ENCODE results near the gene OR8J3.

DNA sequence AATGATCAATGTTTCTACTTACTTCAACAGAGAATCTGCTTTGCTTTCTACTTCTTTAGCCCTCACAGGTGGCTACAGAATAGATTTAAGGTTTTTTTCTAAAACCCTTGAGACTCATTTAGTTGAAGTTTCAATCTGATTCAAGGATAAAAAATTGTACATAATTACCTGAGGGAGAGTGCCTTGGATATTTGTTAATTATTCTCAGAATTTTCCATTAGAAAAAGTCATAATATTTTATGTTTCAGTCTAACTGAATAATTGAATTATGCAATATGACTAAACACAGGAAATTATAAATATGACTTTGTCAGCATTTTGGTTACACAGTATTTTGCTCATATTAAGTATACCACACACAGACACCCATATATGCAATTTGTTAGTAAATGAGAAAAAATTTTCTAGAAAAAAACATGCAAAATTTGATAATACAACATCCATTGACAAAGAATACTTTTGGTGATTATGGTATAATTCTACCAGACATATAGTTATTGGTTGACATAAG is at the start of gene OR8J3:
- TF ChIP-seq CTCF (conservative IDR thresholded peaks at IDR 0.05) (no peak), ZFX (IDR thresholded peaks at IDR 0.05) (no peak)
